HG02870 (cell line): ENCODE data around the gene ANKRD12.
"Not testable (repeated sequence)": the region's sequence is repeated elsewhere in the genome, so short reads cannot be mapped to it uniquely, and the experiment has no call there.

Source experiments
- ATAC-seq: cut with Tn5 transposase; IDR thresholded peaks from one replicate; pipeline ENCODE4 v1.9.1; 2021; ENCODE audit warnings: mild to moderate bottlenecking, moderate library complexity; ENCODE audit not compliant: unreplicated experiment

ANKRD12 gene

GRCh38 chr18:9136315-9137155 is at the start of gene ANKRD12:
Gene ANKRD12, plus strand, starts transcription at chr18:9136781. Its CDS starts 45,652 bp downstream, at chr18:9182433.
- peak; percentile 67 for ATAC-seq

GRCh38 chr18:9087144-9087543 is 49.4 kb upstream of the ANKRD12 start:
- no peak for ATAC-seq

- no peak for ATAC-seq
These were observed 48.3 kb upstream of the ANKRD12 start for GRCh38 chr18:9088252-9088651.

GRCh38 chr18:9088727-9089126 is 47.9 kb upstream of the ANKRD12 start:
- not testable (repeated sequence) for ATAC-seq

GRCh38 chr18:9090578-9090977 is 46.0 kb upstream of the ANKRD12 start:
- ATAC-seq, result no peak

GRCh38 chr18:9091066-9091476 is 45.5 kb upstream of the ANKRD12 start:
- ATAC-seq, result no peak

- no peak for ATAC-seq
These were observed 43.9 kb upstream of the ANKRD12 start for GRCh38 chr18:9092665-9093064.

- ATAC-seq, result not testable (repeated sequence)
These were observed 43.5 kb upstream of the ANKRD12 start for GRCh38 chr18:9093109-9093508.

GRCh38 chr18:9094307-9095226 is 42.0 kb upstream of the ANKRD12 start:
- ATAC-seq, result no peak

GRCh38 chr18:9095297-9096006 is 41.1 kb upstream of the ANKRD12 start:
- ATAC-seq, result peak; percentile 78

- ATAC-seq, result no peak
These were observed 40.6 kb upstream of the ANKRD12 start for GRCh38 chr18:9096007-9096371.

GRCh38 chr18:9096685-9097084 is 39.9 kb upstream of the ANKRD12 start:
- no peak for ATAC-seq

- no peak for ATAC-seq
These were observed 39.2 kb upstream of the ANKRD12 start for GRCh38 chr18:9097349-9097748.

GRCh38 chr18:9100796-9101195 is 35.8 kb upstream of the ANKRD12 start:
- ATAC-seq, result no peak

GRCh38 chr18:9101730-9102507 is 34.7 kb upstream of the ANKRD12 start:
- peak; percentile 7 for ATAC-seq

GRCh38 chr18:9102508-9103375 is 33.8 kb upstream of the ANKRD12 start, which contains the start of gene NDUFV2:
Gene NDUFV2, plus strand, starts transcription at chr18:9102699. Its CDS starts 45 bp downstream, at chr18:9102744.
- ATAC-seq, result peak; percentile 87

GRCh38 chr18:9103376-9103873 is 33.2 kb upstream of the ANKRD12 start:
- no peak for ATAC-seq

GRCh38 chr18:9104244-9104901 is 32.2 kb upstream of the ANKRD12 start:
- ATAC-seq, result no peak
